H9 (cell line): ENCODE measurements around the gene IL10RA. TPM values are rescaled to one million over a fixed set of nuclear protein-coding genes. Genes with fewer than 3 reads are reported as not detected.

Source experiments
- DNase-seq: peaks from one replicate; pipeline ENCODE4 v3.0.0-alpha.2; 2017
- H2AFZ ChIP-seq: one replicate; pipeline ENCODE4 v1.6.1; 2013; ENCODE audit warnings: mild to moderate bottlenecking, low read length, control low read depth, moderate library complexity
- H2AK5ac ChIP-seq: 2 replicates; pipeline ENCODE4 v1.6.1; 2013; ENCODE audit warnings: low read length, control low read depth, mixed read lengths; ENCODE audit not compliant: insufficient read length
- H2BK120ac ChIP-seq: one replicate; pipeline ENCODE4 v1.6.1; 2013; ENCODE audit warnings: low read depth, mild to moderate bottlenecking, low read length, control low read depth, inconsistent platforms; ENCODE audit not compliant: poor library complexity, severe bottlenecking
- H2BK12ac ChIP-seq: 2 replicates; pipeline ENCODE4 v1.6.1; 2013; ENCODE audit warnings: low read length, control low read depth, mixed read lengths, low read depth; ENCODE audit not compliant: insufficient read length
- H2BK15ac ChIP-seq: 2 replicates; pipeline ENCODE4 v1.6.1; 2013; ENCODE audit warnings: low read depth, low read length, control low read depth
- H2BK20ac ChIP-seq: one replicate; pipeline ENCODE4 v1.6.1; 2013; ENCODE audit warnings: low read depth, mild to moderate bottlenecking, low read length, control low read depth, inconsistent platforms; ENCODE audit not compliant: poor library complexity, severe bottlenecking
- H2BK5ac ChIP-seq: 2 replicates; pipeline ENCODE4 v1.6.1; 2013; ENCODE audit warnings: low read length, control low read depth, mixed read lengths; ENCODE audit not compliant: insufficient read length
- H3K14ac ChIP-seq: 2 replicates; pipeline ENCODE4 v1.6.1; 2013; ENCODE audit warnings: low read length, control low read depth; ENCODE audit not compliant: insufficient read depth
- H3K18ac ChIP-seq: 2 replicates; pipeline ENCODE4 v1.6.1; 2013; ENCODE audit warnings: low read depth, mild to moderate bottlenecking, mixed read lengths, low read length, control low read depth; ENCODE audit not compliant: insufficient read length
- H3K23ac ChIP-seq: 2 replicates; pipeline ENCODE4 v1.6.1; 2013; ENCODE audit warnings: low read length, control low read depth, mixed read lengths, low read depth; ENCODE audit not compliant: insufficient read length
- H3K23me2 ChIP-seq: 2 replicates; pipeline ENCODE4 v1.6.1; 2013; ENCODE audit warnings: low read depth, mild to moderate bottlenecking, mixed read lengths, low read length, control low read depth; ENCODE audit not compliant: insufficient read length, poor library complexity, severe bottlenecking
- H3K27ac ChIP-seq: 2 replicates; pipeline ENCODE4 v1.5.1; 2013; ENCODE audit warnings: low read length, control low read depth, mixed read lengths, low read depth; ENCODE audit not compliant: insufficient read length
- H3K27me3 ChIP-seq: 2 replicates; pipeline ENCODE4 v1.6.1; 2013; ENCODE audit warnings: low read length, control low read depth, inconsistent platforms; ENCODE audit not compliant: insufficient read depth
- H3K4ac ChIP-seq: 2 replicates; pipeline ENCODE4 v1.6.1; 2013; ENCODE audit warnings: low read depth, mild to moderate bottlenecking, control low read depth, inconsistent platforms, low read length, moderate library complexity
- H3K4me1 ChIP-seq: 2 replicates; pipeline ENCODE4 v1.6.1; 2013; ENCODE audit warnings: low read length, control low read depth, inconsistent platforms; ENCODE audit not compliant: insufficient read depth
- H3K4me2 ChIP-seq: 2 replicates; pipeline ENCODE4 v1.6.1; 2013; ENCODE audit warnings: low read length, control low read depth, mixed read lengths; ENCODE audit not compliant: insufficient read length, insufficient read depth
- H3K56ac ChIP-seq: 2 replicates; pipeline ENCODE4 v1.6.1; 2013; ENCODE audit warnings: low read depth, mild to moderate bottlenecking, mixed read lengths, low read length, control low read depth; ENCODE audit not compliant: insufficient read length
- H3K79me1 ChIP-seq: 2 replicates; pipeline ENCODE4 v1.6.1; 2013; ENCODE audit warnings: low read depth, mild to moderate bottlenecking, moderate library complexity, low read length, control low read depth, inconsistent platforms; ENCODE audit not compliant: insufficient read depth, poor library complexity, severe bottlenecking
- H3K79me2 ChIP-seq: 2 replicates; pipeline ENCODE4 v1.6.1; 2013; ENCODE audit warnings: low read length, control low read depth, inconsistent platforms; ENCODE audit not compliant: insufficient read depth
- H3K9ac ChIP-seq: 2 replicates; pipeline ENCODE4 v1.6.1; 2013; ENCODE audit warnings: low read length, control low read depth, mixed read lengths; ENCODE audit not compliant: insufficient read length; ENCODE audit errors: extremely low read depth
- H3K9me3 ChIP-seq: one replicate; pipeline ENCODE4 v1.6.1; 2013; ENCODE audit warnings: low read depth, low read length, inconsistent platforms; ENCODE audit not compliant: control insufficient read depth
- H3T11ph ChIP-seq: one replicate; pipeline ENCODE4 v1.6.1; 2013; ENCODE audit warnings: mild to moderate bottlenecking, low read length, control low read depth, inconsistent platforms
- H4K20me1 ChIP-seq: one replicate; pipeline ENCODE4 v1.6.1; 2013; ENCODE audit not compliant: control insufficient read depth, insufficient read length, insufficient read depth
- H4K5ac ChIP-seq: 2 replicates; pipeline ENCODE4 v1.6.1; 2013; ENCODE audit warnings: low read depth, mild to moderate bottlenecking, mixed read lengths, low read length, control low read depth; ENCODE audit not compliant: insufficient read length
- H4K8ac ChIP-seq: replicated peaks from 2 replicates; pipeline ENCODE4 v1.6.1; 2013; ENCODE audit warnings: low read length, control low read depth, mixed read lengths, low read depth; ENCODE audit not compliant: insufficient read length
- H4K91ac ChIP-seq: 2 replicates; pipeline ENCODE4 v1.6.1; 2013; ENCODE audit warnings: low read depth, mild to moderate bottlenecking, moderate library complexity, mixed read lengths, low read length, control low read depth; ENCODE audit not compliant: insufficient read length
- H3K27ac Mint-ChIP-seq, 3 experiments: 2 replicates in 2 of 3; 3 replicates in 1 of 3; pipeline ENCODE4 v1.8.0; 2020 to 2021; ENCODE audit warnings: mixed read lengths in 3 of 3, mild to moderate bottlenecking in 1 of 3, moderate library complexity in 1 of 3
- H3K27me3 Mint-ChIP-seq: 2 replicates; pipeline ENCODE4 v1.8.0; 2021; ENCODE audit warnings: low read depth, mild to moderate bottlenecking, moderate library complexity, mixed read lengths
- H3K36me3 Mint-ChIP-seq, 3 experiments: 2 replicates in 2 of 3; 3 replicates in 1 of 3; pipeline ENCODE4 v1.8.0; 2020 to 2021; ENCODE audit warnings: low read depth in 3 of 3, mixed read lengths in 3 of 3; ENCODE audit not compliant: insufficient read depth in 1 of 3
- H3K4me1 Mint-ChIP-seq, 2 experiments: 2 replicates each; pipeline ENCODE4 v1.8.0; 2020; ENCODE audit warnings: mixed read lengths in 2 of 2
- H3K4me3 Mint-ChIP-seq, 2 experiments: 2 replicates in 1 of 2; 3 replicates in 1 of 2; pipeline ENCODE4 v1.8.0; 2020 to 2021; ENCODE audit warnings: mild to moderate bottlenecking in 2 of 2, mixed read lengths in 2 of 2, moderate library complexity in 1 of 2
- H3K9me3 Mint-ChIP-seq, 2 experiments: 2 replicates in 1 of 2; 3 replicates in 1 of 2; pipeline ENCODE4 v1.8.0; 2020; ENCODE audit warnings: mild to moderate bottlenecking in 2 of 2, mixed read lengths in 2 of 2, moderate library complexity in 1 of 2
- WGBS: extraction: QIAGEN DNeasy Blood & Tissue Kit; methylation state at CpG from one replicate; pipeline ENCODE4 v1.1.7; 2013; ENCODE audit warnings: missing lambda C conversion rate, low lambda C conversion rate, mixed read lengths; ENCODE audit not compliant: insufficient read length; ENCODE audit errors: extremely low coverage; 5-methylcytosine and 5-hydroxymethylcytosine counted together
- total RNA-seq: library from RNA; stranded (reverse); gene quantifications from 2 replicates; pipeline ENCODE4 v1.2.1, GENCODE V29; 2021
- TF ChIP-seq, protein P1 (sequence below): fragments of 200-600 bp; sonication (generic); conservative IDR thresholded peaks from 3 replicates; pipeline ENCODE4 v1.8.0; 2021; ENCODE audit warnings: antibody characterized with exemption, mild to moderate bottlenecking

Gene IL10RA
- total RNA-seq, 1 experiment from 2014 or later, result not detected

DNA sequence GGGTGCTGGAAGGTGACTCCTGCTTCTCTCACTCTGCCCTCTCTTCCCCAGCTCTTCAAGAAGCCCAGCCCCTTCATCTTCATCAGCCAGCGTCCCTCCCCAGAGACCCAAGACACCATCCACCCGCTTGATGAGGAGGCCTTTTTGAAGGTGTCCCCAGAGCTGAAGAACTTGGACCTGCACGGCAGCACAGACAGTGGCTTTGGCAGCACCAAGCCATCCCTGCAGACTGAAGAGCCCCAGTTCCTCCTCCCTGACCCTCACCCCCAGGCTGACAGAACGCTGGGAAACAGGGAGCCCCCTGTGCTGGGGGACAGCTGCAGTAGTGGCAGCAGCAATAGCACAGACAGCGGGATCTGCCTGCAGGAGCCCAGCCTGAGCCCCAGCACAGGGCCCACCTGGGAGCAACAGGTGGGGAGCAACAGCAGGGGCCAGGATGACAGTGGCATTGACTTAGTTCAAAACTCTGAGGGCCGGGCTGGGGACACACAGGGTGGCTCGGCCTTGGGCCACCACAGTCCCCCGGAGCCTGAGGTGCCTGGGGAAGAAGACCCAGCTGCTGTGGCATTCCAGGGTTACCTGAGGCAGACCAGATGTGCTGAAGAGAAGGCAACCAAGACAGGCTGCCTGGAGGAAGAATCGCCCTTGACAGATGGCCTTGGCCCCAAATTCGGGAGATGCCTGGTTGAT is 12.6 kb downstream of the IL10RA start:
- no peaks in the 10 kb centered on the region for H3K79me2 ChIP-seq
- Mint-ChIP-seq H3K9me3 (no peaks in the 10 kb centered on the region), H3K27me3 (peaks cover 14% of the 10 kb centered on the region), H3K27ac (peak overlapping the region in 1 of 3 experiments; percentile 73; a peak in 1 of 7 replicates), H3K4me1 (peaks cover 11 to 18% of the 10 kb centered on the region in 2 experiments), H3K36me3 (no peaks in the 10 kb centered on the region), H3K4me3 (no peak overlapping the region)
- no peak overlapping the region; the same call in 1 of the 2 replicates for H3K14ac ChIP-seq
- no CpG with 5 or more reads among the region's 10 CpGs for WGBS
- H3K27ac ChIP-seq, result no peak overlapping the region
- H2AFZ ChIP-seq, result no peak overlapping the region
- H3K56ac ChIP-seq, result no peak overlapping the region
- no peak overlapping the region for H3K23ac ChIP-seq
- no peak for DNase-seq
- no peak overlapping the region for H2BK5ac ChIP-seq
- no peaks in the 10 kb centered on the region for H3K9me3 ChIP-seq
- H2AK5ac ChIP-seq, result no peak overlapping the region
- no peak overlapping the region for H4K8ac ChIP-seq
- H3K4me2 ChIP-seq, result no peak overlapping the region
- peaks cover 6% of the 10 kb centered on the region; the same call in 1 of the 2 replicates for H3K4me1 ChIP-seq
- H3K4ac ChIP-seq, result no peak overlapping the region
- no peak overlapping the region for H4K5ac ChIP-seq
- H3K23me2 ChIP-seq, result no peaks in the 10 kb centered on the region
- TF ChIP-seq, protein P1, sequence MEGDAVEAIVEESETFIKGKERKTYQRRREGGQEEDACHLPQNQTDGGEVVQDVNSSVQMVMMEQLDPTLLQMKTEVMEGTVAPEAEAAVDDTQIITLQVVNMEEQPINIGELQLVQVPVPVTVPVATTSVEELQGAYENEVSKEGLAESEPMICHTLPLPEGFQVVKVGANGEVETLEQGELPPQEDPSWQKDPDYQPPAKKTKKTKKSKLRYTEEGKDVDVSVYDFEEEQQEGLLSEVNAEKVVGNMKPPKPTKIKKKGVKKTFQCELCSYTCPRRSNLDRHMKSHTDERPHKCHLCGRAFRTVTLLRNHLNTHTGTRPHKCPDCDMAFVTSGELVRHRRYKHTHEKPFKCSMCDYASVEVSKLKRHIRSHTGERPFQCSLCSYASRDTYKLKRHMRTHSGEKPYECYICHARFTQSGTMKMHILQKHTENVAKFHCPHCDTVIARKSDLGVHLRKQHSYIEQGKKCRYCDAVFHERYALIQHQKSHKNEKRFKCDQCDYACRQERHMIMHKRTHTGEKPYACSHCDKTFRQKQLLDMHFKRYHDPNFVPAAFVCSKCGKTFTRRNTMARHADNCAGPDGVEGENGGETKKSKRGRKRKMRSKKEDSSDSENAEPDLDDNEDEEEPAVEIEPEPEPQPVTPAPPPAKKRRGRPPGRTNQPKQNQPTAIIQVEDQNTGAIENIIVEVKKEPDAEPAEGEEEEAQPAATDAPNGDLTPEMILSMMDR, result no peak
- H3T11ph ChIP-seq, result no peak overlapping the region
- no peak overlapping the region for H2BK15ac ChIP-seq
- H3K9ac ChIP-seq, result no peak overlapping the region
- no peak overlapping the region for H2BK12ac ChIP-seq
- no peak overlapping the region for H3K18ac ChIP-seq
- H2BK120ac ChIP-seq, result no peak overlapping the region
- no peak overlapping the region for H4K91ac ChIP-seq
- no peaks in the 10 kb centered on the region for H3K27me3 ChIP-seq
- no peaks in the 10 kb centered on the region for H3K79me1 ChIP-seq
- no peak overlapping the region for H2BK20ac ChIP-seq
- H4K20me1 ChIP-seq, result no peaks in the 10 kb centered on the region
